Common myeloid progenitor, CD34-positive (primary cell): ENCODE data around the gene SMARCD2.

ENCODE experiments used
- CTCF ChIA-PET: fragments of 350-600 bp; sonication (Branson Sonifier 250); formaldehyde crosslinking; loops from one replicate; lab custom pipeline; 2021; ENCODE audit warnings: antibody characterized with exemption; lab: Charles Lee
- POLR2A ChIA-PET: fragments of 350-600 bp; sonication (Branson Sonifier 250); formaldehyde crosslinking; loops from one replicate; lab custom pipeline; 2021; ENCODE audit warnings: antibody characterized with exemption; lab: Charles Lee
- DNase-seq, 3 donors: peaks; one replicate each; pipeline versions ENCODE4 v3.0.0 to v3.0.0-alpha.2; 2013
- H3K27ac ChIP-seq, 2 experiments: 1 replicate in 1 of 2; 2 replicates in 1 of 2; pipeline ENCODE4 v1.7.0; 2013; ENCODE audit warnings: inconsistent platforms in 2 of 2, low read length in 2 of 2, mild to moderate bottlenecking in 2 of 2, low read depth in 1 of 2, moderate library complexity in 1 of 2; ENCODE audit not compliant: severe bottlenecking in 2 of 2, insufficient read depth in 1 of 2, poor library complexity in 1 of 2
- H3K27me3 ChIP-seq, 5 experiments: replicated peaks in 2 of 5; 1 replicate in 3 of 5; 2 replicates in 2 of 5; pipeline versions ENCODE4 v1.6.1 to v1.7.0; 2013; ENCODE audit warnings: low read length in 4 of 5, mild to moderate bottlenecking in 2 of 5, moderate library complexity in 2 of 5, inconsistent platforms in 1 of 5; ENCODE audit not compliant: insufficient read depth in 5 of 5, control insufficient read depth in 4 of 5
- H3K36me3 ChIP-seq, 4 experiments: 1 replicate in 2 of 4; 2 replicates in 2 of 4; pipeline versions ENCODE4 v1.6.1 to v1.7.0; 2013; ENCODE audit warnings: low read length in 3 of 4, control low read depth in 1 of 4, mild to moderate bottlenecking in 1 of 4; ENCODE audit not compliant: control insufficient read depth in 4 of 4, insufficient read depth in 4 of 4
- H3K4me1 ChIP-seq, 4 experiments: 1 replicate in 3 of 4; 2 replicates in 1 of 4; pipeline versions ENCODE4 v1.6.1 to v1.7.1; 2013; ENCODE audit warnings: low read length in 3 of 4, mild to moderate bottlenecking in 3 of 4, control low read depth in 1 of 4, inconsistent platforms in 1 of 4, moderate library complexity in 1 of 4; ENCODE audit not compliant: control insufficient read depth in 4 of 4, insufficient read depth in 4 of 4; ENCODE audit errors: control extremely low read depth in 1 of 4
- H3K4me3 ChIP-seq, 7 experiments: 1 replicate in 4 of 7; 2 replicates in 3 of 7; pipeline versions ENCODE4 v1.5.1 to v1.7.0; 2013; ENCODE audit warnings: mild to moderate bottlenecking in 7 of 7, low read length in 6 of 7, moderate library complexity in 6 of 7, inconsistent platforms in 2 of 7, low read depth in 2 of 7, control low read depth in 1 of 7; ENCODE audit not compliant: insufficient read depth in 4 of 7, control insufficient read depth in 1 of 7; ENCODE audit errors: extremely low read depth in 1 of 7
- H3K9me3 ChIP-seq, 5 experiments: 1 replicate in 4 of 5; 2 replicates in 1 of 5; pipeline versions ENCODE4 v1.6.1 to v1.7.1; 2013; ENCODE audit warnings: low read length in 4 of 5, mild to moderate bottlenecking in 2 of 5, inconsistent platforms in 1 of 5, low read depth in 1 of 5, moderate library complexity in 1 of 5; ENCODE audit not compliant: control insufficient read depth in 4 of 5, insufficient read depth in 2 of 5; ENCODE audit errors: control extremely low read depth in 1 of 5
- WGBS: methylation state at CpG from one replicate; pipeline ENCODE4 v1.1.5; 2013; ENCODE audit not compliant: insufficient coverage; 5-methylcytosine and 5-hydroxymethylcytosine counted together

The SMARCD2 gene

DNA sequence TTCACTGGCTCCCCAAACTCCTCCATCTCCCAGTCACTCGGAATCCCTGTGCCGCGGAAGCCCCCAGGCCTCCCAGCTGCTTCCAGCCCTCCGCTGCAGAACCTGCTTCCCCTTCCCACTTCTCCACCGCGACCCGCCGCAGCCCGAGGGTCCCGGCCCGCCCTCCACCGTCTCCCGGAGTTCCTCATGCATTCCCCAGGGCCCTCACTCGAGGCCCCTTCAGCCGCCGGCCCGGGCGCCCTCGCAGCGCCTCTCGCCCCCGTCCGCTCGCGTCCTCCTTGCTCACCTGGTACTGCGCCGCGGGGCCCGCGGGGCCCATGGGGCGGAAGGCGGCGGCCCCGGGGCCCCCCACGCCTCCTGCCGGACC is 329 bp downstream of the SMARCD2 start:
- peak overlapping the region; percentile 72 to 90 (median 86) for H3K4me3 ChIP-seq
- H3K36me3 ChIP-seq, result peaks cover 0 to 10% (median 3%) of the 10 kb centered on the region in 4 experiments
- POLR2A ChIA-PET, result interaction anchor here (1.1 kb wide), 1 partner anchor 69 kb away, joined by 3 read pairs; the partner anchor contains the start of genes CCDC47 and DDX42
- H3K27ac ChIP-seq, result peak overlapping the region; percentile 50 to 86
- H3K9me3 ChIP-seq, result no peaks in the 10 kb centered on the region
- CTCF ChIA-PET, result interaction anchor here (0.9 to 6.1 kb wide), 3 partner anchors 12 to 16 kb away, joined by 3 to 51 read pairs (median 5); partner anchors contain the start of gene FTSJ3
- no peak for DNase-seq
- H3K27me3 ChIP-seq, result no peaks in the 10 kb centered on the region
- 0% methylated on average over 34 of the region's 36 CpGs for WGBS
- H3K4me1 ChIP-seq, result peaks cover 17 to 50% (median 47%) of the 10 kb centered on the region in 4 experiments

DNA sequence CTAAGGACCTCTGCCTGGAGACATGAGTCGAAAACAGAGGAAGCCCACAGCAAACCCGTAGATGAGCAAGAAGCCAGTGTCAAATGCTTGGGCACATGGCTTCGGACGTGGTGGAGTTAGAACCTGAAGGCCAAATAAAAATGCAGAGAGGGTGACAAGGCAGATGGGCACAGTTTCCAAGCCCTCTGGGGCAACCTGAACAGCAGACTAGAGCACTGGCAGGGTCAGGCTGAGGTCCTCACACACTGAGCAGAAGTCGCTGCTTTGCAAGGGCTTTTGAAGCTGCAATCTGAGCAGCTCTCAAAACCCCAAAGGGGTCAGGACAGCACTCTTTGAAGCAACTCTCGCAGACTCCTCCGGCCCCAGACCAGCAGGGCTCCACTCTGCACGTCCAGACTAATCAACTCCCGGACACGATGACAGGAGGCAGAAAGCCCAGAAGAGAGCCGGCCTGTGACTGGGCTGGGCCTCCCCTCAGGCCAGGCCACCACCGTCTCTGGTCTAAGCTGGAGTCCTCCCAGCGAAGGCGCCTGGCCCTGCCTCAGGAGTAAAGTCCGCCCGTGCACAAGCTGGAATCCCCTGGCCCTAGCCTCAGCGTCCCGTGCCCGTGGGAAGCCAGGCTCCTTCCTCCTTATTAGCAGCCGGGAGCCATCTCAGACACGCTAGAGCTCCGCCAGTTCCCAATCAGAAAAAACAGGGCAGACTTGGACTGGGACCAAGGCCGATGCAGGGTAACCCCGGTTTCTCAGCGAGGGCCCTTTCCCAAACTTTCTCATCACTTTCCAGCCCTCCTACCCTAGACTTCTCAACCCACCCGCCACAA is 924 bp downstream of the SMARCD2 start:
- no peaks in the 10 kb centered on the region for H3K27me3 ChIP-seq
- ChIA-PET POLR2A (interaction anchor here (1.1 to 1.3 kb wide), 2 partner anchors 9 to 68 kb away, joined by 3 to 4 read pairs; partner anchors contain the start of genes CCDC47 and DDX42), CTCF (interaction anchor here (0.9 to 6.1 kb wide), 3 partner anchors 11 to 15 kb away, joined by 3 to 51 read pairs (median 5); partner anchors contain the start of gene FTSJ3)
- peak overlapping the region; percentile 72 to 90 (median 86) for H3K4me3 ChIP-seq
- peak overlapping the region; percentile 50 to 86 for H3K27ac ChIP-seq
- 11% methylated on average over 25 of the region's 26 CpGs for WGBS
- H3K9me3 ChIP-seq, result no peaks in the 10 kb centered on the region
- H3K36me3 ChIP-seq, result peaks cover 0 to 16% (median 8%) of the 10 kb centered on the region in 4 experiments
- H3K4me1 ChIP-seq, result peaks cover 17 to 50% (median 47%) of the 10 kb centered on the region in 4 experiments
- DNase-seq, result no peak

DNA sequence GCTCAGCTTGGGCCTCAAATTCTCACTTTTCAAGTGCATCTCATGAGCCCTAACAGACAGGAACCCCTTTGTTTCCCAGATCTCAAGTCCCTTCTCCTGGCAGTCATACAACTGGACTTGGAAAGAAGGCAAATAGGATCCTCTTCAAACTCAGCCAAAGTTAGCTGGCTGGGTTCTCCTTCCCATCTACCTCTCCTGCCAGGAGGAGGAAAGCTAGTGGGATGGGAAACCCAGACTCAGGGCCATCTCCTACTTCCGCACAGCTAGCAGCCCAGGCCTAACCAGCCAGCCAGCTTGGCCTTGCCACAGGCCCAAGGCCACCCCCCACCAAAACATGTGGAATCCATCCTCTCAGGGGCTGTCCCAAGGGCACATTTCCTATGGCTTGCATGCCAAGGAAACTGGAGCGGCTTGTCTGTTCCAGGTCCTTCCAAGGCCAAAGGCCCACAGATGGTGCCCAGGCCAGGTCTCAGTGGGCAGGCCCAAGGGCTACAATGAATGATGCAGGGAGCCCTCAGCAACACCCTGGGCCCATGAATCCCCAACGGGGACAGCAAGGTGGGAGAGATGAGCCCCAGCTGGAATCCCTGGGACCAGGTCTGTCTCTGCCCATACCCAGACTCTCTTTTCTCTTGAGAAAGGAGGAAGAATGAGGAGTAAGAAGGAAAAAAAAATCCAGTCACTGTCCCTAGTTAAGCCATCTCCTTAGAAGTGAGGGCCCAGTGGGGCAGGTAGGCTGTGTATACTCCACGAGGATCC is 1.7 kb downstream of the SMARCD2 start:
- CTCF ChIA-PET, result interaction anchor here (0.9 to 6.1 kb wide), 4 partner anchors 8 to 25 kb away, joined by 3 to 51 read pairs (median 4); partner anchors contain the start of gene FTSJ3
- DNase-seq, result no peak
- no peaks in the 10 kb centered on the region for H3K27me3 ChIP-seq
- peaks cover 17 to 50% (median 47%) of the 10 kb centered on the region in 4 experiments for H3K4me1 ChIP-seq
- POLR2A ChIA-PET, result interaction anchor here (0.6 to 1.3 kb wide), 3 partner anchors 8 to 74 kb away, joined by 3 to 4 read pairs (median 3); partner anchors contain the start of genes CCDC47 and DDX42
- WGBS, result 88% methylated on average over 2 of the region's 4 CpGs
- peaks cover 0 to 23% (median 14%) of the 10 kb centered on the region in 4 experiments for H3K36me3 ChIP-seq
- H3K9me3 ChIP-seq, result no peaks in the 10 kb centered on the region
- peak overlapping the region in 1 of 2 experiments; percentile 86 for H3K27ac ChIP-seq
- H3K4me3 ChIP-seq, result peak overlapping the region; percentile 72 to 90 (median 86)

- peaks cover 10 to 53% (median 48%) of the 10 kb centered on the region in 4 experiments for H3K4me1 ChIP-seq
- ChIA-PET POLR2A (interaction anchor here (1.0 to 1.1 kb wide), 2 partner anchors 9 to 137 kb away, joined by 3 read pairs; no protein-coding TSS in a partner anchor), CTCF (interaction anchor here (0.5 to 6.1 kb wide), 7 partner anchors 8 to 87 kb away, joined by 3 to 51 read pairs (median 3); partner anchors contain the start of gene FTSJ3)
- H3K27me3 ChIP-seq, result no peaks in the 10 kb centered on the region
- peak in 1 of 3 donors; percentile 36 for DNase-seq
- peaks cover 0 to 41% (median 28%) of the 10 kb centered on the region in 4 experiments for H3K36me3 ChIP-seq
- H3K9me3 ChIP-seq, result no peaks in the 10 kb centered on the region
- H3K4me3 ChIP-seq, result peak overlapping the region in 3 of 7 experiments; percentile 28 to 59 (median 52)
- peak overlapping the region in 1 of 2 experiments; percentile 86 for H3K27ac ChIP-seq
- WGBS, result 10% methylated on average over 3 of the region's 7 CpGs
Measured at GRCh38 chr17:63838631-63839171, 3.8 kb downstream of the SMARCD2 start.

GRCh38 chr17:63837962-63838600 is 4.4 kb downstream of the SMARCD2 start:
- DNase-seq, result no peak
- Histone ChIP-seq H3K27me3 (no peaks in the 10 kb centered on the region), H3K4me3 (no peak overlapping the region), H3K4me1 (peaks cover 9 to 51% (median 45%) of the 10 kb centered on the region in 4 experiments), H3K9me3 (no peaks in the 10 kb centered on the region), H3K36me3 (peaks cover 0 to 47% (median 33%) of the 10 kb centered on the region in 4 experiments), H3K27ac (no peak overlapping the region)
- ChIA-PET POLR2A (interaction anchor here (0.5 kb wide), 1 partner anchor 34 kb away, joined by 3 read pairs; no protein-coding TSS in a partner anchor), CTCF (interaction anchor here (0.5 to 6.1 kb wide), 7 partner anchors 8 to 87 kb away, joined by 3 to 51 read pairs (median 3); partner anchors contain the start of gene FTSJ3)
- 80% methylated on average over 2 of the region's 5 CpGs for WGBS

DNA sequence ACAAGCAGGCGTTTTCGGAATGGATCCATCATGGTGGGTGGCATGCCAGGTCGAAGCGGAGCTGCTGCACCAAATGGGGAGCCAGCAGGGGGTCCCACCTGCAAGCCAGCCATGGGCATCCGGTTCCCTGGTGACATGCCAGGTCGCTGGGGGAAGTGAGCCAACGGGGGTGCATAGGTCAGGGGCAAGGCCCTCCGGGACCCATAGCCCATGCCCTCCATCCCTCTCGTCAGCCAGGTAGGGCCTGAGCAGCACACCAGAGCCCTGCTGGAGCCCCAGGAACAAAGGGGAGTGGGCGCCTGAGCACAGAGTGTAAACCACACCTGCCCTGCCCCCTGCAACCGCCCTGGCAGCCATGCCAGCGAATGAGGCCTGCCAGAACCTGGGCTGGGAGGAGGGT is 5.0 kb downstream of the SMARCD2 start:
- Histone ChIP-seq H3K36me3 (peaks cover 0 to 53% (median 37%) of the 10 kb centered on the region in 4 experiments), H3K9me3 (no peaks in the 10 kb centered on the region), H3K4me1 (peaks cover 9 to 51% (median 45%) of the 10 kb centered on the region in 4 experiments), H3K27me3 (no peaks in the 10 kb centered on the region), H3K27ac (no peak overlapping the region), H3K4me3 (no peak overlapping the region)
- POLR2A ChIA-PET, result no interaction called here
- DNase-seq, result no peak
- CTCF ChIA-PET, result interaction anchor here (0.6 to 6.1 kb wide), 3 partner anchors 7 to 249 kb away, joined by 3 to 51 read pairs (median 6); partner anchors contain the start of gene FTSJ3
- WGBS, result 91% methylated on average over 11 of the region's 12 CpGs
